ENCODE measurements around the gene MYO1G.
"Not testable (repeated sequence)": the region's sequence is repeated elsewhere in the genome, so short reads cannot be mapped to it uniquely, and the experiment has no call there.

Gene MYO1G

GRCh38 chr7:44935016-44935415 is 43.8 kb downstream of the MYO1G start:
- no peak for DNase-seq (ENCODE audit: low spot score in 2 of 2)
- H3K36me3 ChIP-seq (replicated peaks): no peaks in the 10 kb centered on the region
- H3K4me3 ChIP-seq: no peak overlapping the region
- H3K4me1 ChIP-seq: peaks cover 3% of the 10 kb centered on the region; the same call in 1 of the 2 replicates
- no peaks in the 10 kb centered on the region for H3K27me3 ChIP-seq (ENCODE audit: low read depth)
- 0 out of 2 replicates have a peak, but pooled peaks cover under 1% of the 10 kb centered on the region for H3K9me3 ChIP-seq
- in situ Hi-C loops (cut with MboI; ENCODE audit: low sequenced_read_pairs): no loop called here

- DNase-seq (ENCODE audit: low spot score in 2 of 2); H3K4me3 ChIP-seq; H3K9me3 ChIP-seq; in situ Hi-C loops (cut with MboI; ENCODE audit: low sequenced_read_pairs); H3K27me3 ChIP-seq (ENCODE audit: low read depth); H3K4me1 ChIP-seq; H3K36me3 ChIP-seq (replicated peaks): not testable (repeated sequence)
Observed at GRCh38 chr7:44934510-44934909, 44.3 kb downstream of the MYO1G start.

GRCh38 chr7:44930921-44931320 is 47.9 kb downstream of the MYO1G start:
- in situ Hi-C loops (cut with MboI; ENCODE audit: low sequenced_read_pairs): no loop called here
- Histone ChIP-seq H3K4me3 (no peak overlapping the region), H3K27me3 (ENCODE audit: low read depth) (no peaks in the 10 kb centered on the region), H3K4me1 (peaks cover 3% of the 10 kb centered on the region; the same call in 1 of the 2 replicates), H3K9me3 (0 out of 2 replicates have a peak, but pooled peaks cover 2% of the 10 kb centered on the region), H3K36me3 (replicated peaks) (no peaks in the 10 kb centered on the region)
- DNase-seq (ENCODE audit: low spot score in 2 of 2): no peak

GRCh38 chr7:44922351-44922694 is 56.5 kb downstream of the MYO1G start:
- H3K4me3 ChIP-seq: no peak overlapping the region
- no peaks in the 10 kb centered on the region for H3K27me3 ChIP-seq (ENCODE audit: low read depth)
- H3K9me3 ChIP-seq: no peaks in the 10 kb centered on the region
- in situ Hi-C loops (cut with MboI; ENCODE audit: low sequenced_read_pairs): no loop called here
- H3K4me1 ChIP-seq: no peaks in the 10 kb centered on the region
- no peak for DNase-seq (ENCODE audit: low spot score in 2 of 2)
- no peaks in the 10 kb centered on the region for H3K36me3 ChIP-seq (replicated peaks)

GRCh38 chr7:44921607-44922350 is 57.0 kb downstream of the MYO1G start:
- Histone ChIP-seq H3K27me3 (ENCODE audit: low read depth) (no peaks in the 10 kb centered on the region), H3K36me3 (replicated peaks) (no peaks in the 10 kb centered on the region), H3K9me3 (no peaks in the 10 kb centered on the region), H3K4me1 (no peaks in the 10 kb centered on the region), H3K4me3 (no peak overlapping the region)
- peak; percentile 42 to 95 for DNase-seq (ENCODE audit: low spot score in 2 of 2)
- in situ Hi-C loops (cut with MboI; ENCODE audit: low sequenced_read_pairs): no loop called here

GRCh38 chr7:44920119-44920518 is 58.7 kb downstream of the MYO1G start:
- no peaks in the 10 kb centered on the region for H3K27me3 ChIP-seq (ENCODE audit: low read depth)
- DNase-seq (ENCODE audit: low spot score in 2 of 2): no peak
- in situ Hi-C loops (cut with MboI; ENCODE audit: low sequenced_read_pairs): no loop called here
- H3K36me3 ChIP-seq (replicated peaks): no peaks in the 10 kb centered on the region
- no peaks in the 10 kb centered on the region for H3K9me3 ChIP-seq
- H3K4me3 ChIP-seq: no peak overlapping the region
- no peaks in the 10 kb centered on the region for H3K4me1 ChIP-seq

GRCh38 chr7:44918029-44918428 is 60.8 kb downstream of the MYO1G start:
- in situ Hi-C loops (cut with MboI; ENCODE audit: low sequenced_read_pairs): no loop called here

GRCh38 chr7:44917465-44917864 is 61.4 kb downstream of the MYO1G start:
- in situ Hi-C loops (cut with MboI; ENCODE audit: low sequenced_read_pairs): no loop called here
- H3K4me1 ChIP-seq: no peaks in the 10 kb centered on the region
- DNase-seq (ENCODE audit: low spot score in 2 of 2): no peak
- H3K4me3 ChIP-seq: no peak overlapping the region
- no peaks in the 10 kb centered on the region for H3K36me3 ChIP-seq (replicated peaks)
- H3K9me3 ChIP-seq: no peaks in the 10 kb centered on the region
- H3K27me3 ChIP-seq (ENCODE audit: low read depth): no peaks in the 10 kb centered on the region

More at GRCh38 chr7:44918029-44918428, 60.8 kb downstream of the MYO1G start:
- Histone ChIP-seq H3K36me3 (replicated peaks) (no peaks in the 10 kb centered on the region), H3K4me1 (no peaks in the 10 kb centered on the region), H3K27me3 (ENCODE audit: low read depth) (no peaks in the 10 kb centered on the region), H3K4me3 (no peak overlapping the region), H3K9me3 (no peaks in the 10 kb centered on the region)
- DNase-seq (ENCODE audit: low spot score in 2 of 2): no peak

GRCh38 chr7:44914992-44915607 is 63.7 kb downstream of the MYO1G start:
- no peak for DNase-seq (ENCODE audit: low spot score in 2 of 2)

GRCh38 chr7:44912775-44913347 is 66.0 kb downstream of the MYO1G start:
- Histone ChIP-seq H3K9me3 (no peaks in the 10 kb centered on the region), H3K36me3 (replicated peaks) (no peaks in the 10 kb centered on the region), H3K27me3 (ENCODE audit: low read depth) (no peaks in the 10 kb centered on the region), H3K4me1 (no peaks in the 10 kb centered on the region), H3K4me3 (no peak overlapping the region)
- no peak for DNase-seq (ENCODE audit: low spot score in 2 of 2)
- in situ Hi-C loops (cut with MboI; ENCODE audit: low sequenced_read_pairs): no loop called here

More at GRCh38 chr7:44914992-44915607, 63.7 kb downstream of the MYO1G start:
- no peak overlapping the region for H3K4me3 ChIP-seq
- in situ Hi-C loops (cut with MboI; ENCODE audit: low sequenced_read_pairs): no loop called here
- H3K4me1 ChIP-seq: no peaks in the 10 kb centered on the region
- H3K27me3 ChIP-seq (ENCODE audit: low read depth): no peaks in the 10 kb centered on the region
- H3K36me3 ChIP-seq (replicated peaks): no peaks in the 10 kb centered on the region
- H3K9me3 ChIP-seq: no peaks in the 10 kb centered on the region
